ENCODE measurements around the gene BCL7C.

BCL7C gene

GRCh38 chr16:30922420-30922959 lies 28.6 kb upstream of the BCL7C start:
- peak; percentile 100 for DNase-seq

- peak; percentile 91 to 92 for DNase-seq
Measured at GRCh38 chr16:30921748-30922419, 28.0 kb upstream of the BCL7C start.

- no peak for DNase-seq
Measured at GRCh38 chr16:30921459-30921747, 27.5 kb upstream of the BCL7C start.

- DNase-seq: no peak
Measured at GRCh38 chr16:30920891-30921290, 27.0 kb upstream of the BCL7C start.

- no peak for DNase-seq
Measured at GRCh38 chr16:30918614-30919013, 24.7 kb upstream of the BCL7C start.

- DNase-seq: no peak
Measured at GRCh38 chr16:30914830-30915229, 21.0 kb upstream of the BCL7C start.

GRCh38 chr16:30912794-30913412 lies 19.0 kb upstream of the BCL7C start:
- no peak for DNase-seq

- no peak for DNase-seq
Measured at GRCh38 chr16:30910427-30911029, 16.7 kb upstream of the BCL7C start.

- no peak for DNase-seq
Measured at GRCh38 chr16:30907064-30907463, 13.2 kb upstream of the BCL7C start.

- DNase-seq: no peak
Measured at GRCh38 chr16:30904114-30904780, 10.4 kb upstream of the BCL7C start.

- DNase-seq: peak in 1 of 2 experiments; percentile 16
Measured at GRCh38 chr16:30903596-30903995, 9.7 kb upstream of the BCL7C start.

- DNase-seq: peak; percentile 24 to 30
Measured at GRCh38 chr16:30903002-30903401, 9.1 kb upstream of the BCL7C start.

- peak; percentile 57 to 67 for DNase-seq
Measured at GRCh38 chr16:30902029-30902972, 8.4 kb upstream of the BCL7C start.

- no peak for DNase-seq
Measured at GRCh38 chr16:30901201-30902028, 7.5 kb upstream of the BCL7C start.

GRCh38 chr16:30900588-30900987 lies 6.7 kb upstream of the BCL7C start:
- DNase-seq: no peak

GRCh38 chr16:30899794-30900193 lies 5.9 kb upstream of the BCL7C start:
- no peak for DNase-seq

GRCh38 chr16:30896889-30897733 lies 3.2 kb upstream of the BCL7C start:
- DNase-seq: peak; percentile 85 to 88

GRCh38 chr16:30896261-30896888 lies 2.5 kb upstream of the BCL7C start, which contains the start of gene CTF1:
CTF1 (plus strand) TSS chr16:30896614; CDS start chr16:30896644, 30 bp downstream.
- DNase-seq: no peak

GRCh38 chr16:30895627-30896260 lies 1.9 kb upstream of the BCL7C start:
- no peak for DNase-seq
